Activated T-cell treated with anti-CD3 and anti-CD28 coated beads for 48 hours (primary cell): Measurements from ENCODE around the gene HOXA10.

ENCODE experiments used
- DNase-seq: peaks from one replicate; pipeline ENCODE4 v3.0.0-alpha.2; 2020; ENCODE audit warnings: low read depth

The HOXA10 gene

DNA sequence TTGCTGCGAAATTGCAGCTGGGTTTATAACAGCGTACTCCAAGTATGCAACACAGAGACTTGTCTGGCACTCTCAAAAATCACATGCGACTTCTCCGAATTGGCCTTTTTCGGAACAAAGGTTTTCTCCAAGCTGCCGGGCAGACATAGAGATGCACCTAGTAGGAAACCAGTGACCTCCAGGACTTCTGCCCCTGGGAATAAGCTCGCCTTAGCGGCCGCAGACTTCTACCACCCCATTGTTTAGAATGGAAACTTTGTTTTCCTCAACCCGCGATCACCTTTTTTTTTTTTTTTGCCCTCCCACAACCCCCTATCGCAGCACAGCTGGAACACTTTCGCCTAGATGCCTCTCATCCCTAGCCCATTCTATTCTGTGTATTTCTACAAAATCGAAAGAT is 4.9 kb upstream of the HOXA10 start:
- no peak for DNase-seq

GRCh38 chr7:27178366-27178765 is 4.2 kb upstream of the HOXA10 start:
- no peak for DNase-seq

- DNase-seq, result no peak
These were observed 3.7 kb upstream of the HOXA10 start for GRCh38 chr7:27177795-27178320.

- DNase-seq, result no peak
These were observed 3.1 kb upstream of the HOXA10 start for GRCh38 chr7:27176962-27177794.

DNA sequence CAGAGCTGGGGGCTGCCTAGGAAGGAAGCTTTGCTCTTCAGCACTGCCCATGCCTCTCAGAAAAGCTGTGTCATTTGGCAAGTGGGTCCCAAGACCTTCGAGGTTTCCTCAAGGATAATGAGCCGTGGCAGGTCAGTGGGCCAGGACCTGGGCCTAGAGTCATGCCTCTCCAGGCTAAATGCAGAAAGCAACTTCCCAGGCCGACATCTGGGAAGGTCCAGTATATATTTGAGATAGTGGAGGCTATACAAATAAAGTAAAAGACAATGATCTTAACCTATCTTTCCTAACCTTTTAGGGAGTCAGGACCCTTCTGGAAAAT is 2.4 kb upstream of the HOXA10 start:
- DNase-seq, result no peak

DNA sequence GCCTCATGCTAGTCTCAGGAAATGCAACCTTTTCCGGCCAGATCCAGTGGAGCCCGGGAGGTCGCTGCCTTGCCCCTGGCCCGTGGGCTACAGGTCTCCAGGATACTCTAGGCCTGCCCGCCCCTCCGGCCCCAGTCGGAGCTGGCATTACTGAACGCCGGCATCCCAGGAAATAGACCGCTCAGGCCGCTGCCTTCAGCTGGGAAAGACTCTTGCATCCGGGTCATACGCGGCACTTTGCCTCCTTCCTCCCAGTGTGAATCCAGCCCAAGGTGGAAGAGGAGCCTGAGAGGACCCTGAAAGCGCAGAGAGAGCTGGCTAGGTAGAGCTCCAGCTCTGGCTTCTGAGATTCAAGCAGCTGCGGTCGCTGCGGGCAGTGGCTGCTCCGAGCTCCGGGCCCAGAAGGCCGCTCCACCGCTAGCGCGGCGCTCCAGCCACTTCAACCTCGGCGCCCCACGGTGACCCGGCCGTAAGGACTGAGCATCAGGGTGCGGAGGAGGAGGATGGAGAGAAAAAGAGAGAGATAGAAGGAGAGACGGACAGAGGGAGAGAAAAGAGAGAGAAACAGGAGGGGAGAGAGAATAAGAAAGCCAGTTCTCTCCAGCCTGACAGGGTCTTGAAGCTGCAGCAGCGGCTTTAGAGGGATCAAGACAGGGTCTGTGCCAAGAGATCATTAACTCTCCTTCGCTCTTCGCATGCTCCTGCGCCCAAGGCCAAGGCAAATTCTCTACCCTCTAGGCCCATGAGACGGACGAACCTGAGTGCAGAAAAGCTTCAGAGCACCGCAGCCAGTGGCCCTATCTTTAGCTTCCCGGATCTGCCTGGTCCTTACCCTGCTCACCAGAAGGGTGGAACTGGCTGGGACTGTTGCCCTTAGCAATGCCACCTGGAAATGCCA is 1.8 kb upstream of the HOXA10 start:
- DNase-seq, result no peak

- no peak for DNase-seq
These were observed 930 bp upstream of the HOXA10 start for GRCh38 chr7:27174874-27175625.

GRCh38 chr7:27173511-27173955 is 587 bp downstream of the HOXA10 start:
- DNase-seq, result no peak

DNA sequence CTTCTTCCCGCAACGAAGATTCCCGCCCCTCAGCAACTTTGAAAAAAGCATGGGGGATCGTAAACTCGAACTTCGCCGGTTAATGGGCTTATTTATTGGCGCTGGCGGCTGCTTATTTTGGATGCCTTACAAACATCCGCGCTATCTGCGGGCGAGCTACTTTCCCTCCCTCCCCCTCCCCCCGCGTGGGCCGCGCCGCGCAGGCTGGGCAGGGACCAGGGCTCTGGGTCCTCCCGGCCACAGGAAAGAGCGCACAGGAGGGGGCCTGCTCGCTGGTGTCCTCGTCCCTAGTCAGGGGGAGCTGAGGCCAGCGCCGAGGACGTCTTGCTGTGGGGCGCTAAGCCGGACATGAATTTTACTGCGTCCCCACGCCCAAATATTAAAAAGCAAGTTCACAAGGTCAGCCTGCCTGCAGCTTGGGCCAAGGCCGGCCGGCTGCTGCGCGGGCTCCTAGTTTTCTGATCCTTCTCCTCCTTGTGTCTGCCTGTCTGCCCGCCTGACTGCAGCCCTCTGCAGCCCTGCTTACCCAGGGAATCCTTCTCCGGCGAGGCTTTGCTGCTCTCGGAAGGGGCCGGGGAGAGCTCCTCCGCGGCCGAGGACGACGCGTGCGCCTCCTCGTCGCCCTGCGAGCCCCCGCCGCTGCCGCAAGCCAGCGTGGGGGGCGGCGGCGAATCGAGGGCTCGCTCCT is 1.2 kb downstream of the HOXA10 start:
- DNase-seq, result no peak

- no peak for DNase-seq
These were observed 1.8 kb downstream of the HOXA10 start for GRCh38 chr7:27172315-27172774.

- DNase-seq, result no peak
These were observed 2.3 kb downstream of the HOXA10 start for GRCh38 chr7:27171637-27172314.

GRCh38 chr7:27171325-27171636 is 2.8 kb downstream of the HOXA10 start:
- no peak for DNase-seq

DNA sequence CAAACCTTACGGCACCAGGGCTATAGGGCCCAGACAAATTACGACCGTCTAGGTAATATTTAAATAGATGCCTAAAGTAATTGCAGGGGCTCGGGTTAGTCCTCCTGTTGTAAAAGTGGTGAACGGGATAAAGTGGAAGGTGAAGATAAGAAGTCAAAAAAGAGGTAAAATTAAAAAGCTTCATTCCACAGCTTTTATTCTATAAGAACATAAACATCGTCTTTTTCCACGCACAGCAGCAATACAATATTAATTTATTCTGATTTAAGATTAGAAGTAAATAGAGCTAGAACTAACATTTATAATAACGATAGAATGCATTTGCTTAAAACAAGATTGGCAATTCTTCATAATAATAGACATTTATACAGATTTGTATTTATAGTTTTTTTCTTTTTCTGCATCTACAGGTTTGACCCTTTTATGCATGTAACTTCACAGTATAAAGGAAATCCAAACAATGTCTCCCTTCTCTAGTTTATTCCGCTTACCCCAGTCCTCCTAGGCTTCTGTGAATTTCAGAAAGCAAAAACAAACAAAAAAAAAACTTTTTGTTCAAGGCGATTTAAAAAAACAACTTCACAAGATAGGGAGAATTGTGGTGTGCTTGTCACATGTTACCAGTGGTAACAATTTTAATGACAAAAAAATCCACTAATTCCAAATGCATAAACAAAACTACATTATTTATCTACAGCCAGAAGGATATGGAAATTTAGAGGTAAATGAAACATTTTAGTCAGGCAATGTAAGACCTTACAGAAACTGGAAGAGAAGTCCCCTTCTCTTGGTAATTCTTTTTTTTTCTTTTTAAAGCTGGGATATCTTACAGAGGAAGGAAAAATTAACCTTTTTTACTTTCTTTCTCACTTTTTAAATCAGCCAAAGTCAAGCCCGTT is 3.4 kb downstream of the HOXA10 start:
- DNase-seq, result no peak

DNA sequence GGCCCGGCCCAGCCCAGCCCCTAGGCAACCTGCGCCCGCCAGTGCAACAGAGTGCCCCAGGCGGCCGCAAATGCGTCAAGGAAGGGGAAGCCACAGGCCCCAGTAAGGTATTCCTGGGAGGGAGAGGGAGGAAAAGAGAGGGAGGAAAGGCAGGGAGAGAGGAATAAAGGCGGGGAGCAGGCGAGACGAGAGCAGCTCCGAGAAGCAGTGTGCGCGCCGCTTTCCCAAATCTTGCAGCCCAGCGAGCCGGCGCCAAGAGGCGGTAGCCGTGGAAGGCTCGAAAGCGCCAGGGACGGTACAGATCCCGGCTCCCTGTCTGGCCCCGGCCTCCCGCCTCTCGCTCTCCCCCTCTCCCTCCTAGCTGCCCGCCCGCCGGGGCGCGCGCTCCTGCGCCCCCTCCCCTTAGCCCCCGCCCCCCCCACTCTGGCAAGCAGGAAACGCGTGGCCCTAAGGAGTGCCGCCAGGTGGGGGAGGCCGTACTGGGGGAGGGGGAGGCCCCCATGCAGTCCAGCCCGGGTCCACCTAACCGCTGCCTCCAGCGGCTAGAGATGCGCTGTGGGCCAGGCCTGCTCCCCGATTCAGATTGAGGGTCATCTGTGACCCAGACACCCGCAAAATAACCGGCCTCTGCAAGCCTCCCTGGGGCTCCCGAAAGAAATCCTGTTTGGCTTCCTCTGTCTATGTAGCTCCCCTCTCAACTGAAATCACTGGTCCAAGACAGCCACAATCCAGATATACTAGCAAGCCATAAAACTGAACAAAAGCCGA is 4.3 kb downstream of the HOXA10 start:
- DNase-seq, result no peak

DNA sequence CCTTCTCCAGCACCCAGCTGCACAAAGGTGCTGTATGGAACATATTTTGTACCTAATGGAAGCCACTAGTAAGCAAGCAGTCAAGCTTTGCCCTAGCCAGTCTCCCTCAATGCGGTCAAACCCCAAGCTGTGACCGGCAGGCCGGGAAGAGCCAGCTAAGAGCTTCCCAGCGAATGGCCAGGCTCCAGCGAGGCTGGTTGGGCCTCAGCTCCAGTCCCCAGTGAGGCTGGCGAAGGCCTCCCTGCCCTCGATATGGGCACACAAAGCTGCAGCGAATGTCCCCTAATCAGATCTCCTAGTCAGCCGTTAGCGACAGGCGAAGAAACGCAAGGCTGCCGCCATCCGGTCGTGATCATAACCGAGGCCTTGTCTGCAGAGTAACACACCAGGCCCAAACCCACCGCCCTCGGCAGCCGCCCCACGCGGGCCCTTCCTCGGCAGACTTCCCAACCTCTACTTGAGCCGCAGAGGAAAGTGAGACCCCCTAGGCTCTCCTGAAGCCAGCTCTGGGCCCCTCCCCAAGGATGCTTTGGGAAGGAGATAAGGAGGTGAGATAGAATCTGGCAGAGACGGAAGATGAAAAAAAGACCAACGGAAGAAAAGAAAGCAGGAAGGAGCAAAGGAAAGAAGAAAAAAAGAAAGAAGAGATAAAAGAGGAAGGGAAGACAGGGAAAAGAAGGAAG is 5.7 kb downstream of the HOXA10 start:
- DNase-seq, result no peak

GRCh38 chr7:27167916-27168264 is 6.2 kb downstream of the HOXA10 start:
- no peak for DNase-seq

- no peak for DNase-seq
These were observed 7.3 kb downstream of the HOXA10 start for GRCh38 chr7:27166531-27167505.
